Caco-2 (cell line): ENCODE measurements around the gene AKR1C8. TPM values are rescaled to one million over a fixed set of nuclear protein-coding genes. Genes with fewer than 3 reads are reported as not detected.
A peak's percentile ranks its signal among the peaks of the same experiment; 100 is the strongest.

Experiments
- BruUV-seq: library from RNA; stranded (reverse); fragments of 400-500 nt; replicated peaks from 2 replicates; lab custom pipeline; 2021; lab: Mats Ljungman, UMichigan
- CTCF ChIA-PET: fragments of 300-600 bp; sonication (Branson Sonifier 250); formaldehyde crosslinking; loops from one replicate; lab custom pipeline; 2022; ENCODE audit warnings: antibody characterized with exemption; lab: Charles Lee
- POLR2A ChIA-PET: fragments of 300-600 bp; sonication (Branson Sonifier 250); formaldehyde crosslinking; loops from one replicate; lab custom pipeline; 2022; ENCODE audit warnings: antibody characterized with exemption; lab: Charles Lee
- DNase-seq, 2 experiments: peaks; one replicate each; pipeline versions ENCODE4 v3.0.0 to v3.0.0-alpha.2; 2020 to 2022
- H3K27me3 ChIP-seq: replicated peaks from 2 replicates; pipeline ENCODE4 v1.6.0; 2011; ENCODE audit warnings: low read length; ENCODE audit not compliant: control insufficient read depth, insufficient read depth
- H3K36me3 ChIP-seq: 2 replicates; pipeline ENCODE4 v1.5.1; 2011; ENCODE audit warnings: low read length; ENCODE audit not compliant: control insufficient read depth, insufficient read depth
- H3K4me1 ChIP-seq: fragments of 250-450 bp; sonication (Bioruptor Pico); 2 replicates; pipeline ENCODE4 v1.5.1; 2020; ENCODE audit warnings: mild to moderate bottlenecking
- H3K4me3 ChIP-seq: 2 replicates; pipeline ENCODE4 v1.5.1; 2011; ENCODE audit warnings: low read depth, mild to moderate bottlenecking, control low read depth, low read length
- H3K9me3 ChIP-seq: fragments of 250-450 bp; sonication (Bioruptor Pico); 2 replicates; pipeline ENCODE4 v1.5.1; 2020; ENCODE audit warnings: mild to moderate bottlenecking, moderate library complexity
- H3K27ac Mint-ChIP-seq: one replicate; pipeline ENCODE4 v1.8.0; 2022; ENCODE audit warnings: mixed read lengths; ENCODE audit not compliant: unreplicated experiment
- H3K27me3 Mint-ChIP-seq: one replicate; pipeline ENCODE4 v1.8.0; 2022; ENCODE audit warnings: mixed read lengths; ENCODE audit not compliant: insufficient read depth, unreplicated experiment
- H3K36me3 Mint-ChIP-seq: one replicate; pipeline ENCODE4 v1.8.0; 2022; ENCODE audit warnings: mild to moderate bottlenecking, mixed read lengths; ENCODE audit not compliant: insufficient read depth, unreplicated experiment
- H3K4me1 Mint-ChIP-seq: one replicate; pipeline ENCODE4 v1.8.0; 2022; ENCODE audit warnings: low read depth, mixed read lengths; ENCODE audit not compliant: unreplicated experiment
- H3K4me3 Mint-ChIP-seq: one replicate; pipeline ENCODE4 v1.8.0; 2022; ENCODE audit warnings: mild to moderate bottlenecking, moderate library complexity, mixed read lengths; ENCODE audit not compliant: unreplicated experiment
- H3K9me3 Mint-ChIP-seq: one replicate; pipeline ENCODE4 v1.8.0; 2022; ENCODE audit warnings: mixed read lengths; ENCODE audit not compliant: unreplicated experiment
- CTCF ChIP-seq, 2 experiments: fragments of 200-600 bp in 1 of 2; IDR thresholded peaks; 1 replicate in 1 of 2; 2 replicates in 1 of 2; pipeline versions ENCODE4 v1.5.1 to v1.8.0; 2011 to 2022; ENCODE audit warnings: antibody characterized with exemption in 1 of 2, control low read depth in 1 of 2, inconsistent platforms in 1 of 2, low read depth in 1 of 2, low read length in 1 of 2, mild to moderate bottlenecking in 1 of 2, moderate library complexity in 1 of 2; ENCODE audit not compliant: insufficient read depth in 1 of 2, severe bottlenecking in 1 of 2, unreplicated experiment in 1 of 2
- intact Hi-C: fragments of 100-400 bp; cut with micrococcal nuclease; formaldehyde crosslinking; loops from one replicate; pipeline ENCODE4 v1.10.0; 2022; ENCODE audit not compliant: unreplicated experiment
- total RNA-seq: library from RNA; stranded (reverse); gene quantifications from 2 replicates; pipeline ENCODE4 v1.2.3, GENCODE V29; 2022

AKR1C8 gene
- total RNA-seq, 1 experiment from 2014 or later: not detected

DNA sequence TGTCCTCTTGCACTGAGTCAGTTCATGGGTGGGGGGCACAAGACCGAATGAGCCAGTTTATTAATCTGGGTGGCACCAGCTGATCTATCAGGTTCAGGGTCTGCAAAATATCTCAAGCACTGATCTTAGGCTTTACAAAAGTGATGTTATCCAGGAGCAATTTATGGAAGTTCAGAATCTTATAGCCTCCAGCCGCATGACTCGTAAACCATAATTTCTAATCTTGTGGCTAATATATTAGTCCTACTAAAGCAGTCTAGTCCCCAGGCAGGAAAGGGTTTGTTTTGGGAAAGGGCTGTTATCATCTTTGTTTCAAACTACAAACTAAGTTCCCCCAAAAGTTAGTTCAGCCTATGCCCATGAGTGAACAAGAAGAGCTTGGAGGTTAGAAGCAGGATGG, 33.9 kb downstream of the AKR1C8 start:
- Histone ChIP-seq H3K4me1 (peaks cover 34% of the 10 kb centered on the region), H3K9me3 (peaks cover 47% of the 10 kb centered on the region), H3K27me3 (no peaks in the 10 kb centered on the region), H3K4me3 (no peak overlapping the region), H3K36me3 (peaks cover 3% of the 10 kb centered on the region)
- no peaks in the 10 kb centered on the region for H3K27me3 Mint-ChIP-seq
- H3K9me3 Mint-ChIP-seq: peaks cover 67% of the 10 kb centered on the region
- no peak overlapping the region for H3K27ac Mint-ChIP-seq
- intact Hi-C loops: no loop called here
- TF ChIP-seq CTCF (IDR thresholded peaks at IDR 0.05; ENCODE audit: insufficient read depth in 1 of 2, low read depth in 1 of 2, low read length in 1 of 2, severe bottlenecking in 1 of 2, unreplicated experiment in 1 of 2): no peak
- peaks cover 21% of the 10 kb centered on the region for H3K36me3 Mint-ChIP-seq
- peaks cover 25% of the 10 kb centered on the region for H3K4me1 Mint-ChIP-seq
- no peak overlapping the region for H3K4me3 Mint-ChIP-seq
- no TSS peak for BruUV-seq
- ChIA-PET CTCF (no interaction called here), POLR2A (no interaction called here)
- no peak for DNase-seq

DNA sequence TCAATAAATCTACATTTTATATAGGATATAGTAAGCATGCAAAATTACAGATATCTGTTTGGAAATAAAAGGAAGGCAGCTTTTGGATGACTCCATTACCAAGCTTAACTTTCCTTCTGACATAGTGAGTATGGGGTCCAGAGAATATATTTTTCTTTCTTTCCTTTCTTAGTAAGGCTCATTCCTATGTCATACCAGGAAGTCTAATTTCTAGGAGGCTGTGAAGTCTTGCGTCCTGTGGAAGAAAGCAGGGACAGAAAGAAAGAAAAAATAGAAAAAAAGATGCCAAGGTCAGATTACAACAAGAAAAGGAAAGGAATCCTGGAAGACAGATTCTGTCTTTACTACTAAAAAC, 36.3 kb downstream of the AKR1C8 start:
- Mint-ChIP-seq H3K27me3 (no peaks in the 10 kb centered on the region), H3K36me3 (peaks cover 21% of the 10 kb centered on the region), H3K9me3 (peaks cover 50% of the 10 kb centered on the region), H3K4me3 (peak overlapping the region; percentile 53), H3K27ac (peak overlapping the region; percentile 91), H3K4me1 (peaks cover 25% of the 10 kb centered on the region)
- no TSS peak for BruUV-seq
- Histone ChIP-seq H3K4me1 (peaks cover 34% of the 10 kb centered on the region), H3K9me3 (peaks cover 50% of the 10 kb centered on the region), H3K27me3 (no peaks in the 10 kb centered on the region), H3K4me3 (no peak overlapping the region), H3K36me3 (peaks cover 3% of the 10 kb centered on the region)
- POLR2A ChIA-PET: no interaction called here
- intact Hi-C loops: loop anchor here (1.0 to 5.0 kb wide), 3 partner anchors 41 to 131 kb away; no protein-coding TSS in a partner anchor
- CTCF ChIA-PET: no interaction called here
- no peak for TF ChIP-seq CTCF (IDR thresholded peaks at IDR 0.05; ENCODE audit: insufficient read depth in 1 of 2, low read depth in 1 of 2, low read length in 1 of 2, severe bottlenecking in 1 of 2, unreplicated experiment in 1 of 2)
- DNase-seq: no peak

DNA sequence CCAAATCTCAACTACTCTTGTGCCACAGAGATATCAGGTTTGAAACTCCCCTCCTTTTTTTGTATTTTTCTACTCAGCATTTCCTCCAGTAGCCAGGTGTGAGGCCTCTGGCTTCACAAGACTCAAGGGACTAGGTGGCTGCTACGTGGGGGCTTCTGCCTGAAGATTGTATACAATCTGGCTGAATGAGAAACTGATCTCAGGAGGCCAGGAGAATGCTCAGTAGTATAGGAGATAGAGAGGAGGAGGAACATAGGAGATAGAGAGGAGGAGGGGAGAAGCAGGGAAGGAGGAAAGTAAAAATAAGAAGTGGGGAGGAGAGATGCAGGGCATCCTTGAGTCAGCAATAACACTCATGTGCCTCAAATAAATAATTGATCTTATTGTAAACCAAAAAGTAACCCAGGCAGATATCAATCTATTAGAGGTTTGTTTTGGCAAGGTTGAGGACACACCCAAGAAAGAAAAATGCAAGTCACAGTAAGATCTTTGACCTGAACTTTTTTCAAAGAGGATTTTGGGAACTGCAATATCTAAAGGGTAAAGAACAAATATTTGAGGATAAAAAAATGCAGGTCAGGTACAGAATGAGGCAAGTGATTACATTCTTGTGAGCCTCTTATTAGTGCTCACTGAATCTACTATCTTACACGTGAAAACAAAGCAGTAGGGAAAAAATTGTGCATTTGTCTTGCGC, 36.8 kb downstream of the AKR1C8 start:
- peaks cover 3% of the 10 kb centered on the region for H3K36me3 ChIP-seq
- POLR2A ChIA-PET: no interaction called here
- Mint-ChIP-seq H3K4me3 (peak overlapping the region; percentile 53), H3K4me1 (peaks cover 28% of the 10 kb centered on the region), H3K9me3 (peaks cover 50% of the 10 kb centered on the region), H3K36me3 (peaks cover 24% of the 10 kb centered on the region), H3K27ac (peak overlapping the region; percentile 91), H3K27me3 (no peaks in the 10 kb centered on the region)
- no peaks in the 10 kb centered on the region for H3K27me3 ChIP-seq
- peaks cover 52% of the 10 kb centered on the region for H3K9me3 ChIP-seq
- H3K4me3 ChIP-seq: no peak overlapping the region
- intact Hi-C loops: loop anchor here (1.0 to 5.0 kb wide), 7 partner anchors 41 to 135 kb away; partner anchors contain the start of genes AKR1C3 and AKR1C4
- TF ChIP-seq CTCF (IDR thresholded peaks at IDR 0.05; ENCODE audit: insufficient read depth in 1 of 2, low read depth in 1 of 2, low read length in 1 of 2, severe bottlenecking in 1 of 2, unreplicated experiment in 1 of 2): no peak
- BruUV-seq: TSS peak; percentile 95
- peak in 1 of 2 experiments; percentile 50 for DNase-seq
- CTCF ChIA-PET: no interaction called here
- H3K4me1 ChIP-seq: peaks cover 36% of the 10 kb centered on the region
